Mesodermal cell (in vitro differentiated cells): Measurements from ENCODE around the gene ARHGEF7.

Experiments used
- H3K27ac ChIP-seq: 2 replicates; pipeline ENCODE4 v1.7.0; 2013; ENCODE audit warnings: mild to moderate bottlenecking, low read depth, low read length, moderate library complexity; ENCODE audit not compliant: severe bottlenecking
- H3K36me3 ChIP-seq: 2 replicates; pipeline ENCODE4 v1.7.1; 2013; ENCODE audit warnings: mild to moderate bottlenecking, low read length, moderate library complexity; ENCODE audit not compliant: control insufficient read depth, insufficient read depth
- H3K4me1 ChIP-seq: one replicate; pipeline ENCODE4 v1.7.1; 2013; ENCODE audit warnings: mild to moderate bottlenecking, low read length; ENCODE audit not compliant: insufficient read depth, control insufficient read depth, poor library complexity, severe bottlenecking
- H3K4me3 ChIP-seq: 2 replicates; pipeline ENCODE4 v1.7.0; 2013; ENCODE audit warnings: low read length, control low read depth, mild to moderate bottlenecking; ENCODE audit not compliant: insufficient read depth, poor library complexity, severe bottlenecking; ENCODE audit errors: extremely low read depth
- H3K9me3 ChIP-seq: 2 replicates; pipeline ENCODE4 v1.7.1; 2013; ENCODE audit warnings: mild to moderate bottlenecking, low read length, moderate library complexity; ENCODE audit not compliant: control insufficient read depth
- WGBS, 2 experiments: methylation state at CpG; one replicate each; pipeline ENCODE4 v1.1.5; 2013; ENCODE audit warnings: missing lambda C conversion rate in 2 of 2; ENCODE audit not compliant: insufficient coverage in 2 of 2; 5-methylcytosine and 5-hydroxymethylcytosine counted together

Gene ARHGEF7

DNA sequence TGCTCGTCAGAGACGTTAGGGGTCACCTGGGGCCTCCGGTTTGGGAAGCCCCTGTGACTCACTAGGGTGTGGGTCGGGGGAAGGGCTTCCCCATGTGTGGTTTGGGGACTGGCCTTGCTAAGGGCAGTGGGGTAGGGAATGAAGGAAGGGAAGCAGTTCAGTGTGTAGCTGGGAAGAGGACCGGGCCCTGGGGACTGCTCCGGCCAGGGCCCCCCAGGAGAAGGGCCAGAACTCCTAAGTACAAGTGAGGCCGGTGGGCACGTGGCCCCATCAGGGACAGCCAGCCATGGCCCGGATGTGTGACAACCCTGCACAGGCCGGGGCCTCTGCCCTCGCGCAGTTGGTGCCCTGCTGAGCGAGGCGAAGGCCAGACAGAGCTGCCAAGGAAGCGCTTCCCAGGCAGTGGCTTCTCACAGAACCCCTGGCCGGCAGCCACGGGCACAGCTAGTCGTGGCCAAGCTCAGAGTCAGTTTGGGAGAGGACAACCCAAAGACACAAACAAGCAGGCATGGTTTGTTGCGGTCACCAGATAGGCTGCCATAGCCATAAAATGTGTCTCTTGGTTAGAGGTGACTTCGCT, 231.1 kb downstream of the ARHGEF7 start:
- H3K36me3 ChIP-seq: no peaks in the 10 kb centered on the region
- WGBS, 2 experiments: 92 to 96% methylated on average over 15 to 20 of the region's 20 CpGs
- H3K27ac ChIP-seq: no peak overlapping the region
- H3K4me3 ChIP-seq: no peak overlapping the region
- no peaks in the 10 kb centered on the region for H3K9me3 ChIP-seq
- no peaks in the 10 kb centered on the region for H3K4me1 ChIP-seq

DNA sequence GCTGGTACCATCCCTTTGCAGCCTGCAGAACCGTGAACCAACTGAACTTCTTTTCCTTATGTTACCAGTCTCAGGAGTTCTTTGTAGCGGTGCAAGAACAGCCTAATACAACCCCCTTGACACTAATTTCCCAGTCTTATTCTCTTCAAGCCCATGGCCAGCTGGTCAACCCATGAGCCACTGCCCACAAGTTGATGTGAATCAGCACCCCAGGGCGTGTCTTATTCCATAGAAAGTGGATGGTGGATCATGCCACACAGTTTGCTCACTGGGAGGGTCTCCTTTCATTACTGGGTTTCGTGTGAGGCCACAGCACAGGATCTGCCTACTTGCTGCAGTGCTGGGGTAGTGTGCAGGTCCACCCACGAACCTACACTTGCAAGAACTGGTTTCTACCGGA, 232.3 kb downstream of the ARHGEF7 start:
- Histone ChIP-seq H3K27ac (no peak overlapping the region), H3K4me3 (no peak overlapping the region), H3K4me1 (no peaks in the 10 kb centered on the region), H3K9me3 (no peaks in the 10 kb centered on the region), H3K36me3 (no peaks in the 10 kb centered on the region)
- 87 to 94% methylated on average over 5 to 6 of the region's 6 CpGs for WGBS, 2 experiments

DNA sequence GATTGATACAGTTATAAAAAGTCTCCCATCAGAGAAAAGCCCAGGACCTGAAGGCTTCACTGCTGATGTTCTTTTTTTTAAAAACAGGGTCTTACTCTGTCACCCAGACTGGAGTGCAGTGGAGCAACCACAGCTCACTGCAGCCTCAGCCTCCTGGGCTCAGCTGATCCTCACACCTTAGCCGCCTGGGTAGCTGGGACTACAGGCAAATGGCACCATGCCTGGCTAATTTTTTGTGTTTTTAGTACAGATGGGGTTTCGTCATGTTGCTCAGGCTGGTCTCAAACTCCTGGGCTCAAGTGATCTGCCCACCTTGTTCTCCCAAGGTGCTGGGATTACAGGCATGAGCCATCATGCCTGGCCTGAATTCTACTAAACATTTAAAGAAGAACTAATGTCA, 238.4 kb downstream of the ARHGEF7 start:
- H3K4me1 ChIP-seq: no peaks in the 10 kb centered on the region
- WGBS, 2 experiments: 42 to 77% methylated on average over 2 of the region's 2 CpGs
- H3K4me3 ChIP-seq: no peak overlapping the region
- no peaks in the 10 kb centered on the region for H3K36me3 ChIP-seq
- no peaks in the 10 kb centered on the region for H3K9me3 ChIP-seq
- no peak overlapping the region for H3K27ac ChIP-seq

DNA sequence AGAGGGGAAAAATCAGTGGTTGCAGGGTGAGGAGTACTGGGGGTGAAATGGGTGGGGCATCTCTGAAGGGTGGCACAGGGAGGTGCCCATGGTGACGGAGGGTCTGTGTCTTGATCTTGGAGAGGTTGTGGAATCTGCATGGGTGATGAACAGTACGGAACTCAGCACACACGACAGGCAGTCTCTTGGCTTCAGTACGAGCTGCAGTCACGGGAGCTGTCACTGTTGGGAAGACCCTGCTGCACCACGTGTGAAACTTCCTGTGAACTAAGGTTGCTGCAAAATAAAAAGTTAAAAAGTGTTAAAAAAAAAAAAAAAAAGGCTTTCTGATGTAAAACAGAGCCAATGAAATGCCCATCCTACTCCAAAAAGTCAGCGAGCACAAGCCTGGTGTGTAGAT, 239.7 kb downstream of the ARHGEF7 start:
- Histone ChIP-seq H3K36me3 (no peaks in the 10 kb centered on the region), H3K4me3 (no peak overlapping the region), H3K4me1 (no peaks in the 10 kb centered on the region), H3K27ac (no peak overlapping the region), H3K9me3 (no peaks in the 10 kb centered on the region)
- WGBS, 2 experiments: 78 to 97% methylated on average over 3 to 6 of the region's 7 CpGs
